Fibroblast of lung (primary cell): ENCODE measurements around the gene CABP1. TPM values are rescaled to one million over a fixed set of nuclear protein-coding genes. Genes with fewer than 3 reads are reported as not detected.

ENCODE experiments used
- DNase-seq, 2 donors: peaks; one replicate each; pipeline versions ENCODE4 v3.0.0 to v3.0.0-alpha.2; 2010; ENCODE audit warnings: low read depth in 2 of 2
- H2AFZ ChIP-seq: 2 replicates; pipeline ENCODE4 v1.5.1; 2012; ENCODE audit warnings: low read length, control low read depth, inconsistent platforms
- H3K27ac ChIP-seq: 2 replicates; pipeline ENCODE4 v1.5.1; 2011; ENCODE audit warnings: low read length, control low read depth; ENCODE audit not compliant: insufficient read depth
- H3K27me3 ChIP-seq: 2 replicates; pipeline ENCODE4 v1.5.1; 2011; ENCODE audit warnings: mild to moderate bottlenecking, low read length; ENCODE audit not compliant: control insufficient read depth, insufficient read depth
- H3K36me3 ChIP-seq: 2 replicates; pipeline ENCODE4 v1.5.1; 2011; ENCODE audit warnings: low read length; ENCODE audit not compliant: control insufficient read depth, insufficient read depth
- H3K4me1 ChIP-seq: 2 replicates; pipeline ENCODE4 v1.5.1; 2011; ENCODE audit warnings: low read length; ENCODE audit not compliant: control insufficient read depth, insufficient read depth; ENCODE audit errors: extremely low read depth
- H3K4me2 ChIP-seq: 2 replicates; pipeline ENCODE4 v1.5.1; 2011; ENCODE audit warnings: low read length, control low read depth; ENCODE audit not compliant: insufficient read depth; ENCODE audit errors: extremely low read depth
- H3K4me3 ChIP-seq, 4 experiments: fragments of 200-600 bp in 1 of 4; sonication (generic) in 1 of 4; replicated peaks in 1 of 4; 2 replicates each; pipeline ENCODE4 v1.5.1; 2011 to 2016; ENCODE audit warnings: low read length in 4 of 4, low read depth in 3 of 4, mild to moderate bottlenecking in 3 of 4, control low read depth in 2 of 4, inconsistent platforms in 1 of 4, mixed read lengths in 1 of 4; ENCODE audit not compliant: insufficient read depth in 1 of 4; ENCODE audit errors: control extremely low read depth in 1 of 4
- H3K79me2 ChIP-seq: 2 replicates; pipeline ENCODE4 v1.5.1; 2012; ENCODE audit warnings: mild to moderate bottlenecking, low read length, inconsistent platforms; ENCODE audit not compliant: control insufficient read depth, insufficient read depth
- H3K9ac ChIP-seq: 2 replicates; pipeline ENCODE4 v1.5.1; 2011; ENCODE audit warnings: mild to moderate bottlenecking, low read length, control low read depth; ENCODE audit not compliant: insufficient read depth
- H3K9me3 ChIP-seq: 2 replicates; pipeline ENCODE4 v1.5.1; 2012; ENCODE audit warnings: low read depth, low read length; ENCODE audit not compliant: control insufficient read depth, insufficient read depth
- H4K20me1 ChIP-seq: 2 replicates; pipeline ENCODE4 v1.5.1; 2011; ENCODE audit warnings: low read length; ENCODE audit not compliant: control insufficient read depth, insufficient read depth; ENCODE audit errors: extremely low read depth
- EZH2 ChIP-seq: IDR thresholded peaks from 2 replicates; pipeline ENCODE4 v1.5.1; 2012; ENCODE audit warnings: low read length, control low read depth, mild to moderate bottlenecking; ENCODE audit errors: missing control alignments
- polyA plus RNA-seq, 2 donors: library from polyadenylated mRNA; depleted of rRNA in 1 of 2; stranded (reverse) in 1 of 2; unstranded in 1 of 2; fragments of >200 nt; gene quantifications; 2 replicates each; pipeline ENCODE4 v1.2.1, GENCODE V29; 2011 to 2012; ENCODE audit warnings: missing spikeins in 1 of 2
- total RNA-seq: library from RNA; depleted of rRNA; stranded (reverse); fragments of >200 nt; gene quantifications from 2 replicates; pipeline ENCODE4 v1.2.1, GENCODE V29; 2014
- TF ChIP-seq, protein P1 (sequence below), 2 donors: IDR thresholded peaks in 1 of 2; conservative IDR thresholded peaks in 1 of 2; 1 replicate in 1 of 2; 2 replicates in 1 of 2; pipeline ENCODE4 v1.5.1; 2011 to 2012; ENCODE audit warnings: low read length in 2 of 2, control low read depth in 1 of 2, inconsistent platforms in 1 of 2, low read depth in 1 of 2, mild to moderate bottlenecking in 1 of 2

Gene CABP1
- total and polyA plus RNA-seq, 2 donors (not counting 1 experiment from before 2014, with no cell fraction given), result 0.36 TPM; not detected in 1

DNA sequence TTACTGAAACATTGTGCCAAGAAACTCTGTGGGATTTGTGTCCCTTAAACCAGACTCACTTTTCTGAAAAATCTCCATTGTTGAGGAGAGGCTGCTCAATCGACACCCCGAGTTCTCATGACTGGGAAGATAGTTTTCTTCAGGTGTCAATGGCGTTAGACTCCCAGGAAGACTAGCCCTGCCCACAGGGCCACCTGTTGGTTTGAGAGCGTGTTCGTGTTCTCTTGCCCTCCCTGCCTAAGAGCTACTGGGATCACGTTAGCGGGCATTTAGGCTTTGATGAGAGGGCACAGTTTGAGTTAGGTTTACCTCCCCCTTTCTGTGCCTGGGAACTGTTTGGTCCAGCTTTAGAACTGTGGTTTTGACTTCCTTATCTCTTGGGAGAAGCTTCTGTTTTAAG is 59.1 kb downstream of the CABP1 start:
- Histone ChIP-seq H3K36me3 (peaks cover 20% of the 10 kb centered on the region), H3K4me1 (no peaks in the 10 kb centered on the region), H3K79me2 (no peaks in the 10 kb centered on the region), H4K20me1 (no peaks in the 10 kb centered on the region), H3K4me3 (no peak overlapping the region), H3K9ac (no peak overlapping the region), H3K4me2 (no peak overlapping the region), H2AFZ (no peak overlapping the region), H3K9me3 (no peaks in the 10 kb centered on the region), H3K27me3 (no peaks in the 10 kb centered on the region), H3K27ac (no peak overlapping the region)
- DNase-seq, result no peak
- TF ChIP-seq EZH2, result no peak
- TF ChIP-seq, protein P1, sequence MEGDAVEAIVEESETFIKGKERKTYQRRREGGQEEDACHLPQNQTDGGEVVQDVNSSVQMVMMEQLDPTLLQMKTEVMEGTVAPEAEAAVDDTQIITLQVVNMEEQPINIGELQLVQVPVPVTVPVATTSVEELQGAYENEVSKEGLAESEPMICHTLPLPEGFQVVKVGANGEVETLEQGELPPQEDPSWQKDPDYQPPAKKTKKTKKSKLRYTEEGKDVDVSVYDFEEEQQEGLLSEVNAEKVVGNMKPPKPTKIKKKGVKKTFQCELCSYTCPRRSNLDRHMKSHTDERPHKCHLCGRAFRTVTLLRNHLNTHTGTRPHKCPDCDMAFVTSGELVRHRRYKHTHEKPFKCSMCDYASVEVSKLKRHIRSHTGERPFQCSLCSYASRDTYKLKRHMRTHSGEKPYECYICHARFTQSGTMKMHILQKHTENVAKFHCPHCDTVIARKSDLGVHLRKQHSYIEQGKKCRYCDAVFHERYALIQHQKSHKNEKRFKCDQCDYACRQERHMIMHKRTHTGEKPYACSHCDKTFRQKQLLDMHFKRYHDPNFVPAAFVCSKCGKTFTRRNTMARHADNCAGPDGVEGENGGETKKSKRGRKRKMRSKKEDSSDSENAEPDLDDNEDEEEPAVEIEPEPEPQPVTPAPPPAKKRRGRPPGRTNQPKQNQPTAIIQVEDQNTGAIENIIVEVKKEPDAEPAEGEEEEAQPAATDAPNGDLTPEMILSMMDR (conservative IDR thresholded peaks at IDR 0.05 in 1 of 2, IDR thresholded peaks at IDR 0.05 in 1 of 2; ENCODE audit: low read depth in 1 of 2, low read length in 2 of 2), result no peak

DNA sequence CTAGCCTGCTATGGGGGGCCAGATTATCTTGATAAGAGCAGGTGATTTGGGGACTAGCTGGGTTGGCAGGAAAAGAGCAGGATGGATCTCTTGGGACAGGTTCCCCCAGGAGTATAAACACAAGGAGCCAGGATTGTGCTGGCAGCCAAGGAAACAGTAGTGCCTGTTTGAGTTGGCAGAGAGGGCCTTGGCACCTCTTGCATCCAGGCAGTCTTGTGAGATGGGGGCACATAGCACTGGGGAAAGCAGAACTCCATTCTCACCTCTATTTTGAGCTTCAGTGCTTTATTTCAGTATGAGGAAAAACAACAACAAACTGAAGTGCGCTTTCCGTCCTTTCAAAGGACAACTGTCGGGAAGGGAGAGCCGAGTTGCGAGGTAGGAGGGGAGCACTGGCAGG is 60.5 kb downstream of the CABP1 start:
- H2AFZ ChIP-seq, result no peak overlapping the region
- no peaks in the 10 kb centered on the region for H3K27me3 ChIP-seq
- H3K9ac ChIP-seq, result no peak overlapping the region
- no peaks in the 10 kb centered on the region for H3K9me3 ChIP-seq
- H3K79me2 ChIP-seq, result no peaks in the 10 kb centered on the region
- no peak for DNase-seq
- peaks cover 20% of the 10 kb centered on the region for H3K36me3 ChIP-seq
- no peaks in the 10 kb centered on the region for H4K20me1 ChIP-seq
- H3K27ac ChIP-seq, result no peak overlapping the region
- no peak overlapping the region for H3K4me2 ChIP-seq
- no peak for TF ChIP-seq EZH2
- TF ChIP-seq, protein P1 (conservative IDR thresholded peaks at IDR 0.05 in 1 of 2, IDR thresholded peaks at IDR 0.05 in 1 of 2; ENCODE audit: low read depth in 1 of 2, low read length in 2 of 2), result no peak
- H3K4me1 ChIP-seq, result no peaks in the 10 kb centered on the region
- no peak overlapping the region for H3K4me3 ChIP-seq

DNA sequence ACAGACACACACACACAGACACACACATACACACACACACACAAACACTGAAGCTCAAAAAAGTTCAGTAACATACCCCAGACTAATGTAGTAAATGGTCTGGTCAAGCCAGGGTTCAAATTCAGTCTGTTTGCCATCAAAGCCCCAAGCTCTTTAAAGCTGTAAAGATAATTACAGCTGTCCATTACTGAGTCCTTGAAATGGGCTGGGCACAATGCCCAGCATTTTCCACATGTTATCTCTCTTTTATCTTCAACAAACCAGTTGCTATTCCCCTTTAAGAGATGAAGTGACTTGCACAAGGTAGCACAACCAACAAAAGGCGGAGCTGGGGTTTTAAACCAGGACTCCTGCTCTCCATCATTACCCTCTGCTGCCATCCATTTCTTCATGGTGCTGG is 62.2 kb downstream of the CABP1 start:
- no peak overlapping the region for H3K4me3 ChIP-seq
- no peaks in the 10 kb centered on the region for H3K27me3 ChIP-seq
- no peaks in the 10 kb centered on the region for H3K4me1 ChIP-seq
- H3K36me3 ChIP-seq, result peaks cover 15% of the 10 kb centered on the region
- no peak overlapping the region for H3K9ac ChIP-seq
- no peak for DNase-seq
- H3K4me2 ChIP-seq, result no peak overlapping the region
- H3K79me2 ChIP-seq, result no peaks in the 10 kb centered on the region
- H2AFZ ChIP-seq, result no peak overlapping the region
- no peaks in the 10 kb centered on the region for H3K9me3 ChIP-seq
- TF ChIP-seq, protein P1 (conservative IDR thresholded peaks at IDR 0.05 in 1 of 2, IDR thresholded peaks at IDR 0.05 in 1 of 2; ENCODE audit: low read depth in 1 of 2, low read length in 2 of 2), result no peak
- TF ChIP-seq EZH2, result no peak
- H4K20me1 ChIP-seq, result no peaks in the 10 kb centered on the region
- no peak overlapping the region for H3K27ac ChIP-seq
